Esophagus squamous epithelium (tissue), 4 donors: ENCODE data around the gene SGIP1.

Source experiments
- CTCF ChIP-seq, 6 experiments: fragments of 450-650 bp in 4 of 6; fragments of 200-600 bp in 2 of 6; sonication (generic) in 2 of 6; IDR thresholded peaks; one replicate each; pipeline ENCODE4 v1.5.1; 2016 to 2019; ENCODE audit warnings: antibody characterized with exemption in 6 of 6, mild to moderate bottlenecking in 4 of 6, moderate library complexity in 4 of 6
- POLR2A ChIP-seq, 4 donors: fragments of 450-650 bp; IDR thresholded peaks; one replicate each; pipeline ENCODE4 v1.6.1; 2017; ENCODE audit warnings: antibody characterized with exemption in 4 of 4, mild to moderate bottlenecking in 4 of 4, moderate library complexity in 3 of 4

GRCh38 chr1:66732407-66733166 lies 198.6 kb downstream of the SGIP1 start:
- no peak for TF ChIP-seq POLR2A (IDR thresholded peaks at IDR 0.05)
- no peak for TF ChIP-seq CTCF (IDR thresholded peaks at IDR 0.05)
